Ascending aorta (tissue), 2 donors: Measurements from ENCODE around the gene HSD3B7. TPM values are rescaled to one million over a fixed set of nuclear protein-coding genes. Genes with fewer than 3 reads are reported as not detected.
A peak's percentile ranks its signal among the peaks of the same experiment; 100 is the strongest.
"Not testable (repeated sequence)": the region's sequence is repeated elsewhere in the genome, so short reads cannot be mapped to it uniquely, and the experiment has no call there.

ENCODE experiments used
- DNase-seq, 2 donors: peaks; one replicate each; pipeline ENCODE4 v3.0.0-alpha.2; 2019; ENCODE audit warnings: low spot score in 2 of 2
- H3K27ac ChIP-seq, 2 donors: fragments of 200-600 bp; sonication (generic); one replicate each; pipeline ENCODE4 v1.5.1; 2016 to 2017; ENCODE audit warnings: mild to moderate bottlenecking in 1 of 2
- H3K27me3 ChIP-seq: fragments of 200-600 bp; sonication (generic); one replicate; pipeline ENCODE4 v1.5.1; 2017
- H3K36me3 ChIP-seq, 2 donors: fragments of 200-600 bp; sonication (generic); one replicate each; pipeline ENCODE4 v1.5.1; 2016
- H3K4me1 ChIP-seq, 2 donors: fragments of 200-600 bp; sonication (generic); one replicate each; pipeline ENCODE4 v1.5.1; 2016 to 2017; ENCODE audit warnings: mild to moderate bottlenecking in 1 of 2
- H3K4me3 ChIP-seq, 2 donors: fragments of 200-600 bp; sonication (generic); one replicate each; pipeline ENCODE4 v1.5.1; 2016 to 2017; ENCODE audit warnings: mild to moderate bottlenecking in 1 of 2
- H3K9me3 ChIP-seq, 2 donors: fragments of 200-600 bp; sonication (generic); one replicate each; pipeline ENCODE4 v1.5.1; 2016
- intact Hi-C: fragments of 100-400 bp; cut with DNase I; formaldehyde crosslinking; loops from one replicate; pipeline ENCODE4 v1.15.1; 2023
- total RNA-seq: library from RNA; depleted of rRNA; stranded (reverse); fragments of >200 nt; gene quantifications from one replicate; pipeline ENCODE4 v1.1.0, GENCODE V29; 2016
- TF ChIP-seq, protein P1 (sequence below), 3 experiments: fragments of 200-600 bp in 2 of 3; fragments of 450-650 bp in 1 of 3; sonication (generic) in 2 of 3; IDR thresholded peaks; one replicate each; pipeline ENCODE4 v1.5.1; 2016 to 2019; ENCODE audit warnings: antibody characterized with exemption in 3 of 3, mild to moderate bottlenecking in 1 of 3, moderate library complexity in 1 of 3

Gene HSD3B7
- total RNA-seq, 1 donor from 2014 or later, result 35.2 TPM

DNA sequence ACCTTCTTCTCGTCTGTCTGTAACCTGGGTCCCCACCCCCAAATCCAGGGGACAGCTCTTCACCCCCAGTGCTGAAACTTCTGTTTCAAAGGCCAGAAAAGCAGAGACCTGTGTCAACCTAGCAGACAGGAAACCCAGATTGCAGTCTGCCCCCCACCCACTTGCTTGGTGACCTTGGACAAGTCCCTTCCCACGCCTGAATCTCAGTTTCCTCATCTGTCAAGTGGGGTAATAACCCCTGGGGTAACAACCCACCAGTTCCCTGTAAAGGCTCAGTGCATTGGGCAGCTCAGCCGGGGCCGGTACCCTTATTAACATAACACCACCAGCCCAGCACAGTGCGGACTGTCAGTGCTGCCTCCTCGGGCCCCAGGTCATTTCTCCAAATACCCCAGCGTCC lies 24.1 kb downstream of the HSD3B7 start:
- TF ChIP-seq, protein P1, sequence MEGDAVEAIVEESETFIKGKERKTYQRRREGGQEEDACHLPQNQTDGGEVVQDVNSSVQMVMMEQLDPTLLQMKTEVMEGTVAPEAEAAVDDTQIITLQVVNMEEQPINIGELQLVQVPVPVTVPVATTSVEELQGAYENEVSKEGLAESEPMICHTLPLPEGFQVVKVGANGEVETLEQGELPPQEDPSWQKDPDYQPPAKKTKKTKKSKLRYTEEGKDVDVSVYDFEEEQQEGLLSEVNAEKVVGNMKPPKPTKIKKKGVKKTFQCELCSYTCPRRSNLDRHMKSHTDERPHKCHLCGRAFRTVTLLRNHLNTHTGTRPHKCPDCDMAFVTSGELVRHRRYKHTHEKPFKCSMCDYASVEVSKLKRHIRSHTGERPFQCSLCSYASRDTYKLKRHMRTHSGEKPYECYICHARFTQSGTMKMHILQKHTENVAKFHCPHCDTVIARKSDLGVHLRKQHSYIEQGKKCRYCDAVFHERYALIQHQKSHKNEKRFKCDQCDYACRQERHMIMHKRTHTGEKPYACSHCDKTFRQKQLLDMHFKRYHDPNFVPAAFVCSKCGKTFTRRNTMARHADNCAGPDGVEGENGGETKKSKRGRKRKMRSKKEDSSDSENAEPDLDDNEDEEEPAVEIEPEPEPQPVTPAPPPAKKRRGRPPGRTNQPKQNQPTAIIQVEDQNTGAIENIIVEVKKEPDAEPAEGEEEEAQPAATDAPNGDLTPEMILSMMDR (IDR thresholded peaks at IDR 0.05), result no peak
- Histone ChIP-seq H3K4me3 (no peak overlapping the region), H3K27ac (no peak overlapping the region), H3K9me3 (no peaks in the 10 kb centered on the region), H3K27me3 (peaks cover 5% of the 10 kb centered on the region), H3K4me1 (no peaks in the 10 kb centered on the region), H3K36me3 (no peaks in the 10 kb centered on the region)
- DNase-seq, result no peak
- intact Hi-C loops, result no loop called here

DNA sequence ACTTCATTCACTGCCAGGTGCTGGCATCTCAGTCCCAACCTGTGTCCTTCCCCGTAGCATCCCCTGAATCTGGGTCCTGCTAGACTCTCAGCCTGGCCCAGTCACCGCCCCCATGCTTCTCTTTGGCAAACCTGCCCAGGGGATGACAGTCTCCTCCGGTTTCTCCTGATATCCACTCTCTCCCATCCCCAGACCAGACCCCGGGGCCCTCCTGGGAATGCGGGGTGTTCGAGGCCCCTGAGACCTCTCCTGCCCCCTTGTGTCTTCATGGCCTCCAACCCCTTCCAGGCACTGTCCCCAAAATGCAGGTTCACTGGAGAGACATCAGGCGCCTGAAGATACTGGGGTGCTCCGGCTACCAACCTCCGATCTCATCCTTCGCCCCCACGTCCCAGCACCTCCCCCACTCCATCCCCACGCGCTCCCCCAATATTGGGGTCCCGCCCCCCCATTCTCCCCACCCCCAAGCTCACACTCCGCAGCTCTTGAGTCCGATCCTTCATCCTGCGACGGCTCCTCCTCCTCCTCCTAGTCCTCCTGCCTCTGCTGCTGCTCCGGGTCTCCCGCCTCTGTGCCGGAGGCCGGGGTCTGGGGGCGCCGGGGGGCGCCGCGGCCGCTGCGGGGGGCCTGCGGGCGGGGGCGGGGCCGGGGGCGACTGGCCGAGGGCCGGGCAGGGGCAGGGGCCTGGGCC lies 25.0 kb downstream of the HSD3B7 start:
- no peak for DNase-seq
- Histone ChIP-seq H3K4me3 (no peak overlapping the region), H3K4me1 (no peaks in the 10 kb centered on the region), H3K27me3 (peaks cover 5% of the 10 kb centered on the region), H3K9me3 (no peaks in the 10 kb centered on the region), H3K27ac (no peak overlapping the region), H3K36me3 (no peaks in the 10 kb centered on the region)
- intact Hi-C loops, result no loop called here
- TF ChIP-seq, protein P1 (IDR thresholded peaks at IDR 0.05), result no peak

DNA sequence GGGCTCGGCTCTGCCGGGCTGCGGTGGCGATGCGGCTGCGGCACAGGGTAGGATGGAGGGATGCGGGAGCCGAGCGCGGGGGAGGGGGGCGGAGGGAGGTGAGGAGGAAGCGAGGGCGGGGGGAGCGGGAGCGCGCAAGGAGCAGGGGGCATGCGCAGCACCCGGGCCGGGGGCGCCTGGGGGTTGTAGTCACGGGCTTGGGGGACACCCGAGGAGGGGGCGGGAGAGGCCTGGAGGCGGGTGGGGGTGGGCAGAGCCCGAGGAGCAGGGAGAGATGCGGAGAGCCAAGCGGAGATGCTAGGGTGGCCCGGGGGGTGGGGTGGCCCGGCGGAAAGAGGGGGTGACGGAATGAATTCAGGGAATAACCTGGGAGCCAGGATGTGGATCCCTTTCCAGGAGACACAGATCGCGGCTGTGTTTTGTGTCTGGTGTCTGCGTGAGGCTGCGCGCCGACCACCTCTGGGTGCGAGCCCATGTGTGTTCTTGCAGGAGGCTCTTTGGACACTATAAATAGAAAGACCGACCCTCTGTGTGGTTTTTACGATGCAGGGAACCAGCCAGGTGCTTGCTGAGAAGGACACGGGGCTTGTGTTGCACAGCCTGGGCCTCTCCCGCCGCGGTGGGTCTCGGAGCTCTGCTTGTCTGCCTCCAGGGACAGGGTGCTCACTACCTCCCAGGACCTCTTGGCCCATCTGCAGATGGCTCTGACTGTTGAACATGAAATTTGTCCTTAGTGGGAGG lies 25.7 kb downstream of the HSD3B7 start, which contains the start of gene STX1B:
TSS of gene STX1B (minus strand) at position 54 of the 741 bp plus-strand sequence. CDS start 242 bp downstream, outside the sequence.
- H3K4me3 ChIP-seq, result peak within 1 kb of the TSS in 1 of 2 donors; percentile 30
- H3K27me3 ChIP-seq, result peaks cover 5% of the 10 kb centered on the region
- no peaks in the 10 kb centered on the region for H3K4me1 ChIP-seq
- H3K27ac ChIP-seq, result no peak within 1 kb of the TSS
- no peaks in the 10 kb centered on the region for H3K36me3 ChIP-seq
- TF ChIP-seq, protein P1 (IDR thresholded peaks at IDR 0.05), result no peak
- intact Hi-C loops, result no loop called here
- no peaks in the 10 kb centered on the region for H3K9me3 ChIP-seq
- DNase-seq, result no peak

DNA sequence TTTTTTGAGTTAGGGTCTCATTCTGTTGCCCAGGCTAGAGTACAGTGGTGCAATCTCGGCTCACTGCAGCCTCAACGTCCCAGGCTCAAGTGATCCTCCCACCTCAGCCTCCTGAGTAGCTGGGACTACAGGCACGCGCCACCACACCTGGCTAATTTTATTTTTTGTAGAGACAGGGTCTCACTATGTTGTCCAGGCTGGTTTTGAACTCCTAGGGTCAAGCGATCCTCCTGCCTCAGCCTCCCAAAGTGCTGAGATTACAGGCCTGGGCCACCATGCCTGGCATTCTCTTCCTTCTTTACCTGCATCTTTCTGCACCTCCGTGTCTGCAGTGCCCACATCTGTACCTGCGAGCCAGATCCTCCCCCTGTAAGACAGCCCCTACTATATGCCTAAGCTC lies 26.8 kb downstream of the HSD3B7 start:
- H3K27ac ChIP-seq, DNase-seq, H3K4me1 ChIP-seq, H3K9me3 ChIP-seq, H3K4me3 ChIP-seq, H3K36me3 ChIP-seq, intact Hi-C loops, H3K27me3 ChIP-seq: not testable (repeated sequence)

DNA sequence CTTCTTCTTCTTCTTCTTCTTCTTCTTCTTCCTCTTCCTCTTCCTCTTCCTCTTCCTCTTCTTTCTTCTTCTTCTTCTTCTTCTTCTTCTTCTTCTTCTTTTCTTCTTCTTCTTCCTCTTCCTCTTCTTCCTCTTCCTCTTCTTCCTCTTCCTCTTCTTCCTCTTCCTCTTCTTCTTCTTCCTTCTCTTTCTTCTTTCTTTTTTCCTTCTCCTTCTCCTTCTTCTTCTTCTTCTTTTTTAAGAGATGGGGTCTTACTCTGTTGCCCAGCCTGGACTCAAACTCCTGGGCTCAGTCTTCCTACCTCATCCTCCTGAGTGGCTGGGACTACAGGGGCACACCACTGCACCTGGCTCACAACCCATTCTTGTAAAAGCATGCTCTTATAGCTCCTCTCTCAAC lies 28.3 kb downstream of the HSD3B7 start:
- H3K9me3 ChIP-seq, H3K4me1 ChIP-seq, H3K4me3 ChIP-seq, H3K27me3 ChIP-seq, H3K36me3 ChIP-seq, intact Hi-C loops, DNase-seq, H3K27ac ChIP-seq: not testable (repeated sequence)

DNA sequence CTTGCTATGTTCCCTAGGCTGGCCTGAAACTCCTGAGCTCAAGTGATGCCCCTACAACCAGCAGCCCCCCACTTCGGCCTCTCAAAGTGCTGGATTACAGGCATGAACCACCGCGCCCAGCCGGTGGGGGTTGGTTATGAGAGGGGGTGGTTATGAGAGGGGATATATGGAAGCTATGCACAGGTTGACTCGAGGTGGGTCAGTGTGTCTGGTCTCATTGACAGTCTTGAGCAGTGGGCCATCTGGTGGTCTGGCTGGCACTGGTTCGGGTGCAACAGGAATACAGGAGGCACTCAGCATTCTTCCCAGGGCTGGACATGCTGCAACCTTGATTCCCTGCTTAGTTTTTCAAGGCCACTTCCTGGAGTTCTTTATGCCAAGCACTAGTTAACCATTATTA lies 31.0 kb downstream of the HSD3B7 start:
- no peak overlapping the region for H3K4me3 ChIP-seq
- H3K27ac ChIP-seq, result no peak overlapping the region
- no peaks in the 10 kb centered on the region for H3K9me3 ChIP-seq
- no peak for DNase-seq
- H3K36me3 ChIP-seq, result no peaks in the 10 kb centered on the region
- no peaks in the 10 kb centered on the region for H3K4me1 ChIP-seq
- no peaks in the 10 kb centered on the region for H3K27me3 ChIP-seq
- TF ChIP-seq, protein P1 (IDR thresholded peaks at IDR 0.05), result no peak
- intact Hi-C loops, result no loop called here

DNA sequence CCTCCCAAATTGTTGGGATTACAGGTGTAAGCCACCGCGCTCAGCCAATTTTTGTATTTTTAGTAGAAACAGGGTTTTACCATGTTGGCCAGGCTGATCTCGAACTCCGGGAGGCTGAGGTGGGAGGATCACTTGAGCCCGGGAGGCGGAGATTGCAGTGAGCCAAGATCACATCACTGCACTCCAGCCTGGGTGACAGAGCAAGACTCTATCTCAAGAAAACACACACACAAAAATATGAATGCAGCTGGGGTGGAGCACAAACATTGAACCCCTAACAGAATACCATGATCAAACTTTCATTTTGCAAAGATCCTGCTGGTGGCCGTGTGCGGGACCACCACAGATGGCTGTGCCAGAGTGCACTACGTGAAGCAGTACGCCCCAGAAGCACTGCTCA lies 32.7 kb downstream of the HSD3B7 start:
- H3K4me1 ChIP-seq, H3K4me3 ChIP-seq, H3K36me3 ChIP-seq, H3K27me3 ChIP-seq, DNase-seq, intact Hi-C loops, H3K9me3 ChIP-seq, H3K27ac ChIP-seq: not testable (repeated sequence)
